Endothelial cell of umbilical vein (primary cell): Measurements from ENCODE around the gene NUDT14.

Experiments
- JUN ChIP-seq: IDR thresholded peaks from 2 replicates; pipeline ENCODE4 v1.6.1; 2011; ENCODE audit warnings: borderline replicate concordance, low read depth; ENCODE audit not compliant: insufficient read length, insufficient read depth
- MAX ChIP-seq: IDR thresholded peaks from 2 replicates; pipeline ENCODE4 v1.6.1; 2011; ENCODE audit not compliant: insufficient read depth, insufficient read length
- POLR2A ChIP-seq: IDR thresholded peaks from 2 replicates; pipeline ENCODE4 v1.6.1; 2012; ENCODE audit warnings: low read depth, mild to moderate bottlenecking, control low read depth, low read length
- POLR2AphosphoS5 ChIP-seq: IDR thresholded peaks from 2 replicates; pipeline ENCODE4 v1.6.1; 2012; ENCODE audit warnings: low read depth, mild to moderate bottlenecking, control low read depth, low read length, moderate library complexity; ENCODE audit not compliant: insufficient read depth
- TF ChIP-seq, protein P1 (sequence below), 2 donors: IDR thresholded peaks; 1 replicate in 1 of 2; 2 replicates in 1 of 2; pipeline ENCODE4 v1.5.1; 2011; ENCODE audit warnings: low read length in 2 of 2, mild to moderate bottlenecking in 2 of 2, moderate library complexity in 2 of 2, control low read depth in 1 of 2, inconsistent platforms in 1 of 2, low read depth in 1 of 2; ENCODE audit not compliant: insufficient read depth in 1 of 2; ENCODE audit errors: extremely low read depth in 1 of 2

- TF ChIP-seq POLR2A (no peak), POLR2AphosphoS5 (no peak), JUN (no peak), MAX (no peak)
- TF ChIP-seq, protein P1, sequence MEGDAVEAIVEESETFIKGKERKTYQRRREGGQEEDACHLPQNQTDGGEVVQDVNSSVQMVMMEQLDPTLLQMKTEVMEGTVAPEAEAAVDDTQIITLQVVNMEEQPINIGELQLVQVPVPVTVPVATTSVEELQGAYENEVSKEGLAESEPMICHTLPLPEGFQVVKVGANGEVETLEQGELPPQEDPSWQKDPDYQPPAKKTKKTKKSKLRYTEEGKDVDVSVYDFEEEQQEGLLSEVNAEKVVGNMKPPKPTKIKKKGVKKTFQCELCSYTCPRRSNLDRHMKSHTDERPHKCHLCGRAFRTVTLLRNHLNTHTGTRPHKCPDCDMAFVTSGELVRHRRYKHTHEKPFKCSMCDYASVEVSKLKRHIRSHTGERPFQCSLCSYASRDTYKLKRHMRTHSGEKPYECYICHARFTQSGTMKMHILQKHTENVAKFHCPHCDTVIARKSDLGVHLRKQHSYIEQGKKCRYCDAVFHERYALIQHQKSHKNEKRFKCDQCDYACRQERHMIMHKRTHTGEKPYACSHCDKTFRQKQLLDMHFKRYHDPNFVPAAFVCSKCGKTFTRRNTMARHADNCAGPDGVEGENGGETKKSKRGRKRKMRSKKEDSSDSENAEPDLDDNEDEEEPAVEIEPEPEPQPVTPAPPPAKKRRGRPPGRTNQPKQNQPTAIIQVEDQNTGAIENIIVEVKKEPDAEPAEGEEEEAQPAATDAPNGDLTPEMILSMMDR (IDR thresholded peaks at IDR 0.05; ENCODE audit: extremely low read depth in 1 of 2, insufficient read depth in 1 of 2, low read depth in 1 of 2, low read length in 2 of 2) = no peak
These were observed 39.4 kb downstream of the NUDT14 start for GRCh38 chr14:105141486-105142281.
